NT2/D1 (cell line): ENCODE results near the gene TXNIP.
A peak's percentile ranks its signal among the peaks of the same experiment; 100 is the strongest.

ENCODE experiments used
- DNase-seq: peaks from one replicate; pipeline ENCODE4 v3.0.0-alpha.2; 2011; ENCODE audit warnings: low read depth, low spot score
- H3K27me3 ChIP-seq: 2 replicates; pipeline ENCODE4 v1.6.0; 2011; ENCODE audit warnings: mild to moderate bottlenecking; ENCODE audit not compliant: insufficient read length, insufficient read depth
- H3K36me3 ChIP-seq: 2 replicates; pipeline ENCODE4 v1.6.1; 2011; ENCODE audit warnings: mild to moderate bottlenecking, low read length, mixed read lengths; ENCODE audit not compliant: insufficient read depth, insufficient read length
- H3K4me1 ChIP-seq: 2 replicates; pipeline ENCODE4 v1.5.1; 2011; ENCODE audit not compliant: insufficient read depth, insufficient read length
- H3K4me3 ChIP-seq: 2 replicates; pipeline ENCODE4 v1.5.1; 2011; ENCODE audit warnings: low read depth; ENCODE audit not compliant: insufficient read length
- H3K9ac ChIP-seq: 2 replicates; pipeline ENCODE4 v1.6.0; 2011; ENCODE audit warnings: low read depth; ENCODE audit not compliant: insufficient read length
- H3K9me3 ChIP-seq: 2 replicates; pipeline ENCODE4 v1.5.1; 2011; ENCODE audit warnings: mild to moderate bottlenecking, low read length; ENCODE audit not compliant: insufficient read depth
- SUZ12 ChIP-seq: IDR thresholded peaks from 2 replicates; pipeline ENCODE4 v1.6.1; 2011; ENCODE audit not compliant: insufficient read length, insufficient read depth; ENCODE audit errors: extremely low read depth
- YY1 ChIP-seq: IDR thresholded peaks from 2 replicates; pipeline ENCODE4 v1.6.1; 2011; ENCODE audit not compliant: insufficient read length, insufficient read depth
- ZNF274 ChIP-seq: IDR thresholded peaks from 2 replicates; pipeline ENCODE4 v1.6.1; 2011; ENCODE audit warnings: mild to moderate bottlenecking, low read depth, low read length

The TXNIP gene

DNA sequence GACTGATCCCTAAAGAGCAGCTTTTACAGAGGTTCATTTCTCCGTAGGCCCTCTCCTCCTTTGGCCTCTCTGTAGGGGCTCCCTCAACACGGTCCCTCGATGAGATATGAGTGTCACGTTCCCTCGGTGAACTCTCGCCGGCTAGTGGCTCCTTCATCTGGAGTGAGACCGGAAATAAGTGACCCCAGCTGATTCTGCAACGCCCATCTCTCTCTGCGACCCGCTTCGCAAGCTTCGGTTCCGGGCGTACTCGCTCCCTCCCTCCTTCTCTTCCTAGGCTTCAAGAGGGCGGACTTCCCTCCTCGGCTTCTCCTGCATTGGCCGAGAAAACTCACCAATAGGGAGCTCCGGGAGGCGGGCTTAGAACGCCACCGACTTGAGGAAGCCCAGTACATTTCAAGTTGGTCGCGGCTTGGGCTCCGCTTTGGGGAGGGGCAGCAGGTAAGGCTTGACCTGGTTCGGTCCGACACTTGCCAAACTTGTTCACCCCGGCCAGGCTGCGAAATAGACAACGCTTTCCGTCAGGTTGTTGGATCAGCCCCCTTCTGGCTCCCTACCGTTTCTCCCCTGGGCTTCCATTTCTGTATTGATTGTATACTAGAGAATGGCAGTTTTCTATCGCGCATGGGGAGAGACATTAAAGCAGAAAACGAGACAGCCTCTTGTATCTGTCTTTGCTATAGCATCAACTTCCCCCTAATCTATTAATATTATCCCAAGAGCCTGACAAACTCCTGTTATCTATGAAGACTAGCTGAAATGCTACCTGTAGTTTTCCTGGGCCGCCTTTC, 31.9 kb downstream of the TXNIP start, which contains the start of the genes ANKRD34A and POLR3GL:
Gene ANKRD34A, minus strand, starts transcription at position 248 of the 791 bp plus-strand sequence. CDS start 2,816 bp downstream, outside the sequence.
Gene POLR3GL, plus strand, starts transcription at position 363 of the 791 bp plus-strand sequence. CDS start 10,176 bp downstream, outside the sequence.
- TF ChIP-seq ZNF274 (no peak), SUZ12 (peak; percentile 36)
- H3K9me3 ChIP-seq = peaks cover 16% of the 10 kb centered on the region
- peaks cover 60% of the 10 kb centered on the region for H3K27me3 ChIP-seq
- peak within 1 kb of the TSS; percentile 59 for H3K4me3 ChIP-seq
- H3K9ac ChIP-seq = peak within 1 kb of the TSS; percentile 77
- H3K4me1 ChIP-seq = peaks cover 20% of the 10 kb centered on the region
- DNase-seq = peak; percentile 94
- no peaks in the 10 kb centered on the region for H3K36me3 ChIP-seq

- Histone ChIP-seq H3K9me3 (peaks cover 16% of the 10 kb centered on the region), H3K4me1 (peaks cover 20% of the 10 kb centered on the region), H3K27me3 (peaks cover 70% of the 10 kb centered on the region), H3K9ac (no peak overlapping the region), H3K36me3 (no peaks in the 10 kb centered on the region), H3K4me3 (no peak overlapping the region)
- no peak for DNase-seq
- TF ChIP-seq SUZ12 = no peak
- no peak for TF ChIP-seq ZNF274
- no peak for TF ChIP-seq YY1
These were observed 32.9 kb downstream of the TXNIP start for GRCh38 chr1:145963265-145964019.

GRCh38 chr1:145962157-145963102, 33.9 kb downstream of the TXNIP start:
- TF ChIP-seq YY1 = no peak
- Histone ChIP-seq H3K9ac (peak overlapping the region; percentile 83), H3K4me1 (peaks cover 20% of the 10 kb centered on the region), H3K4me3 (peak overlapping the region; percentile 80), H3K36me3 (no peaks in the 10 kb centered on the region), H3K27me3 (peaks cover 75% of the 10 kb centered on the region), H3K9me3 (peaks cover 8% of the 10 kb centered on the region)
- no peak for DNase-seq

DNA sequence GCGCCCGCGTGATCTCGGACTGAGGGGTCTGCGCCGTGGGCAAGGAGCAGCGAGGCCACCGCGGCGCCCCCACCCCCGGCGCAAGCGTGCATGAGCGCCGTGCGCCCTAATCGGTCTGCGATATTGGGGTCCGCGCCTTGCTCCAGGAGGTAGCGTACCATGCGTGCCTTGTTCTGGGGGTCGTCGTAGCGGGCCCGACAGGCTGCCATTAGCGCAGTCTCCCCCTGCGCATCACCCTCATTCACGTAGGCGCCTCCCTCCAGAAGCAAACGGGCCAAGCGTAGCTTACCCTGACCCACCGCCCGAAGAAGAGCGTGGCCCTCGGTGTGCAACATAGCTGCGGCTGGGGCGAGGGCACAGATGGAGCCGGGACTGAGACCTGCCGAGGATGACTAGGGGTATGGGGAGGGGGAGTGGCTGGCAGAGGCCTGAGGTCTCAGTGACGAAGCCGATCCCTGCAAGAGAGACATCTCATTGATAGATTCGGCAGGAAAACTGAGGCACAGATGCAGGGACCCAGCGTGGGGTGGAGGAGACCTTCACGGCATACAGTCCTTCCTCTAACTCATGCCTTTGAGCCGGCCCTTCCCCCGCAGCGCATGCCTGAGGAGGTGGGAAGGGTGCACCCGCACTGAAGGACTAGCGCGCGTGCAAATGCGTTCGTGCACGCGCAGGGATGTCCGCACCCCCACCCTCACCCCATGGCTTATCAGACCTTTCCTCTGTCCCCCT, 34.8 kb downstream of the TXNIP start:
- Histone ChIP-seq H3K36me3 (no peaks in the 10 kb centered on the region), H3K4me3 (peak overlapping the region; percentile 80), H3K4me1 (peaks cover 20% of the 10 kb centered on the region), H3K27me3 (peaks cover 84% of the 10 kb centered on the region), H3K9me3 (peaks cover under 1% of the 10 kb centered on the region; the same call in 1 of the 2 replicates), H3K9ac (peak overlapping the region; percentile 83)
- DNase-seq = no peak
- TF ChIP-seq YY1 (no peak), SUZ12 (peak; percentile 71)

DNA sequence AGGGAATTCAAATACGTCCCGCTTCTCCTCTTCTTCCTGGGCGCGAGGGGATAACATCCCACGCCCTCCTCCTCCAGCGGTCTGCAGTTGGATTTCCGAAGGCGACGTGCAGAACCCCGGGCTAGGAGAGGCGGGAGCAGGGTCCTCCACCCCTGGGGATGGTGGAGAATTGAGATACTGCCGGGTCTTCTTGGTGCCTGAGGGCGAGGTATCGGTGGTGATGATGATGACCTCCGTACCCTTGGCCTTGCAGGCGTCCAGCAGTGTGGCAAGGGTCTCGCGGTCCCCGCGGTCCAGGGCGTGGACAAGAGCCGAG, 35.3 kb downstream of the TXNIP start:
- peaks cover 20% of the 10 kb centered on the region for H3K4me1 ChIP-seq
- H3K36me3 ChIP-seq = no peaks in the 10 kb centered on the region
- H3K4me3 ChIP-seq = peak overlapping the region; percentile 80
- peak overlapping the region; percentile 83 for H3K9ac ChIP-seq
- H3K9me3 ChIP-seq = no peaks in the 10 kb centered on the region
- DNase-seq = no peak
- TF ChIP-seq ZNF274 (no peak), YY1 (no peak), SUZ12 (no peak)
- peaks cover 89% of the 10 kb centered on the region for H3K27me3 ChIP-seq

DNA sequence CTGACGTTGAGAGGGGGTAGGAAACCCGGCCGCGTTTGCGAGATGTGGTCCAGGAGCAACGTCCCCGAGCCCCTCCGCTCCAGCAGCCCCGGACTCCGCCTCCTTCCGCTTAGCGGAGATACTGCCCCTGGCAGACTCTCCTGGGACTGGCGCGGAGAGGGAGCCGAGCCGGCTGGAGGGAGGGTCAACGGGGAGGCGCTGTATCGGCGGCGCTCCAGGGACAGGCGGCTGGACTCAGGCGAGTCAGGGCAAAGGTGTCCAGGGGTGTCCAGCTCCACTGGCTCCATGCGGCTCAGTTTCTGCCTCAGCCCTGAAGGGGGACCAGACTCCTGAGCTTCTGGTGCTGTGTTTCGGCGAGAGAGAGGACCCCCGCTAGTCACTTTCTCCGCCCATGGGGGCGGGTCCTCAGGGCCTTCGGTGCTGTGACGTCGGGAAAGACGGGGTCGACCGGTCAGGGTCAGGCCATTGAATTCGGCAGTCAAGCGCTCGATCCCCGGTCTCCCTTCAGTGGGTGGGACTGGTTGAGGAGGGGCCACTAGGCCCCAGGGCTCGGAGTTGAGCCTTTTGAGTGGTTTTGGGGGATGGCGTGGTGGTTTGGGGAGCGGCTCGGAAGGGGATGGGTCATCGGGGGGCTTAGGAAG, 35.8 kb downstream of the TXNIP start:
- Histone ChIP-seq H3K4me3 (peak overlapping the region; percentile 80), H3K4me1 (peaks cover 20% of the 10 kb centered on the region), H3K36me3 (no peaks in the 10 kb centered on the region), H3K9ac (peak overlapping the region; percentile 83), H3K9me3 (no peaks in the 10 kb centered on the region), H3K27me3 (peaks cover 93% of the 10 kb centered on the region)
- DNase-seq = peak; percentile 75
- no peak for TF ChIP-seq SUZ12
- TF ChIP-seq ZNF274 = no peak
- TF ChIP-seq YY1 = no peak
